IPS-11a (cell line): ENCODE results near the gene UTS2.

ENCODE experiments used
- H3K4me3 ChIP-seq: one replicate; pipeline ENCODE4 v1.5.1; 2013; ENCODE audit warnings: low read depth, low read length, control low read depth

Gene UTS2, protein sequence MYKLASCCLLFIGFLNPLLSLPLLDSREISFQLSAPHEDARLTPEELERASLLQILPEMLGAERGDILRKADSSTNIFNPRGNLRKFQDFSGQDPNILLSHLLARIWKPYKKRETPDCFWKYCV

GRCh38 chr1:7852804-7853683 is at the start of gene UTS2:
TSS of gene UTS2 (minus strand) at chr1:7853065. CDS start at chr1:7853003, 62 bp downstream.
- no peak within 1 kb of the TSS for H3K4me3 ChIP-seq

DNA sequence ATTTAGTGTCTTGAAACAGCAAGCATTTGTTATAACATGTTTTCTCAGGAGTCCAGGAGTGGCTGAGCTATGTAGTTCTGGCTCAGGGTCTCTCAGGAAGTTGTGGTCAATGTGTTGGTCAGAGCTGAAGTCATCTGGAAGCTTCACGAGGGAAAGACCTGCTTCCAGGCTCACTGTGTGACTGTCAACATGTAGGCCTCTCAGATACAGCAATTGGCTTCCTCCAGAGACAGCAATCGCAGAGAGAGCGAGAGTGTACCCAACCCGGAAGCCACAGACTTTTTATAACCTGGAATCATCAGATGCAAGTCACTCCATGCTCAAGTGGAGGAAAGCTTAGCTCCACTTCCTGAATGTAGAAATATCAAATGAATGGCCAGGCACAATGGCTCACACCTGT is 46.9 kb upstream of the UTS2 start:
- no peak overlapping the region for H3K4me3 ChIP-seq

GRCh38 chr1:7898962-7899361 is 46.1 kb upstream of the UTS2 start:
- H3K4me3 ChIP-seq: no peak overlapping the region

DNA sequence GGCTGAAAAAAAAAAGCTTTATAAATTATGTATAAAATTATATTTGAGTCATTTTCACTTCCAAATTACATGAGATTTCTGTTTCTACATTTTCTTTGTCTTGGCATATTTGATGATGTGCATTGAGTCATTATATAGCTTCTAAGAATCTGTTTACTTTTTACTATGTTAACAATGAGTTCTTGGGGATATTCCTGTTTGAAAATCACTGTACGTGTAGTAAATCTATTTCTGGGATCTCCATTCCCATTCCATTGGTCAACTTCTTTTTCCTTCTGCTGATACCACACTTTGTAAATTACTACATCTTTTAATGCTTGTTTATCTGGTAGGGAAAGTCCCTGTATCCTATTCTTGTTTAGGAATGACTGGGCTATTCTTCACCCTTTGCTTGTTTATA is 44.1 kb upstream of the UTS2 start:
- no peak overlapping the region for H3K4me3 ChIP-seq

DNA sequence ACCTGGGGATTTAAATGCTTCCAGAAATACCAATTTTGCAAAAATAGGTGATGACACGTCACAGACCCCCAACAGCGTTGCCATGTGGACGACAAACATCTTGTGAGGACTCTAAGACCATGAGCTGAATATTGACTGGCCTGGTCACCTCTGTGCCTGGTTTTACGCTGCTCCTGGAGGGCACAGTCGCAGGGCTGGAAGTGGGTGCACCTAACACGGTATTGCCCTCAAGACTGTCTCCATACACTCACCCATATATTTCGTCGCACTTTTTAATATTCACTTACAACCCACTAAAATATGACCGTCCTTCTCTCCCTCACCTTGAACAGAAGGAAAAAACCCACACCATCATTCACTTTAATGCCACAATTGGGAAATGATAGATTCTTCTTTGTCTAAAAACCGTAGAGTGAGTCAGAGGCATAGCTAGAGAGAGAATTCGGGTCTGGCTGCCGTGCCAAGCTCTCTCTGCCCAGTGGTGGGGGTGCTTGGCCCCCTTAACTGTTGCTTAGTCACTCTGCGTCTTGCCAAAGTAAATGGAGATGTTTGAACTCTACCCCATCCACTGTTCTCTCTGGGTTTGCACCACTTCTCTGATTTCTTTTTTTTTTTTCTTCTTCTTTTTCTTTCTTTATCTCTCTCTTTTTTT is 40.8 kb upstream of the UTS2 start:
- H3K4me3 ChIP-seq: no peak overlapping the region

GRCh38 chr1:7891804-7892203 is 38.9 kb upstream of the UTS2 start:
- H3K4me3 ChIP-seq: no peak overlapping the region

DNA sequence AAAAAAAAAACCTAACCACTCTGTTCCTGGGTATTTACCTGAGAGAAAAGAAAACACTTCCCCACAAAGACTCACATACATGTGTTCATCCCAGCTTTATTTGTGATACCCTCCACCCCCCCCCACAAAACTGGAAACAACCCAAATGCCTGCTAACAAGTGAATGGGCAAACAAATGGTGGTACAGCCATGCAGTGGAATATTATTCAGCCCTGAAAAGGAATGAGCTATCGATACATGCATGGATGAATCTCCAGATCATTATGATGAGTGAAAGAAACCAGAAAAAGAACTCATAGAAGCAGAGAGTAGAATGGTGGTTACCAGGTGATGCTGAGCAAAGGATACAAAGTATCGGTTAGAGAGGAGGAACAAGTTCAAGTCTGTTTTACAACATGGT is 38.0 kb upstream of the UTS2 start:
- H3K4me3 ChIP-seq: no peak overlapping the region

- H3K4me3 ChIP-seq: no peak overlapping the region
Measured at GRCh38 chr1:7888248-7889081, 35.6 kb upstream of the UTS2 start.

DNA sequence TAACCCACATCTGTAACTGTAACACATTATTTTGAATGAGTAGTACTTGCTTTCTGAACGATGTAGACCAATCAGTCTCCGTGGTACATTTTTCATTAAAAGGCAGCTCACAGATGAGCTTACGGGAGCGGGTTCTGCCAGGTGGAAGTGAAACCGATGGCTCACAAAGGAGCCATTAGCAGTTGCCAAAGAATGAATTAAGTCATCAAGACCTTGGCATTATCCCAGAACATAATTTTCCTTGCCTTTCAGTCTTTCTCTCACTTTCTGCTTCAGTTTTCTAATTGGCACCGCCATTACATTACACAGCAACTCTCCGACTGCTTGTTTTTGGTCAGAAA is 33.5 kb upstream of the UTS2 start:
- no peak overlapping the region for H3K4me3 ChIP-seq

GRCh38 chr1:7885513-7886404 is 32.9 kb upstream of the UTS2 start:
- peak overlapping the region; percentile 20 for H3K4me3 ChIP-seq

- H3K4me3 ChIP-seq: no peak overlapping the region
Measured at GRCh38 chr1:7884757-7885156, 31.9 kb upstream of the UTS2 start.

GRCh38 chr1:7879228-7879627 is 26.4 kb upstream of the UTS2 start:
- H3K4me3 ChIP-seq: no peak overlapping the region

- no peak overlapping the region for H3K4me3 ChIP-seq
Measured at GRCh38 chr1:7878027-7878426, 25.2 kb upstream of the UTS2 start.

- H3K4me3 ChIP-seq: no peak overlapping the region
Measured at GRCh38 chr1:7873801-7874795, 21.2 kb upstream of the UTS2 start.

- no peak overlapping the region for H3K4me3 ChIP-seq
Measured at GRCh38 chr1:7871136-7871535, 18.3 kb upstream of the UTS2 start.

- no peak overlapping the region for H3K4me3 ChIP-seq
Measured at GRCh38 chr1:7869136-7869920, 16.5 kb upstream of the UTS2 start.

- H3K4me3 ChIP-seq: no peak overlapping the region
Measured at GRCh38 chr1:7868070-7868780, 15.4 kb upstream of the UTS2 start.

- H3K4me3 ChIP-seq: no peak overlapping the region
Measured at GRCh38 chr1:7865978-7866377, 13.1 kb upstream of the UTS2 start.
